Liver (tissue), 9 donors: Measurements from ENCODE around the gene ATP5PD. TPM values are rescaled to one million over a fixed set of nuclear protein-coding genes. Genes with fewer than 3 reads are reported as not detected.

Experiments
- DNase-seq: peaks from one replicate; pipeline ENCODE4 v3.0.0-alpha.2; 2017; ENCODE audit warnings: low spot score
- H3K27ac ChIP-seq, 2 donors: one replicate each; pipeline ENCODE4 v1.7.0; 2013; ENCODE audit warnings: inconsistent platforms in 2 of 2, low read length in 2 of 2, control low read depth in 1 of 2, low read depth in 1 of 2, mild to moderate bottlenecking in 1 of 2
- H3K27me3 ChIP-seq, 4 donors: one replicate each; pipeline versions ENCODE4 v1.6.1 to v1.7.0; 2013; ENCODE audit warnings: low read length in 3 of 4, inconsistent platforms in 1 of 4, mild to moderate bottlenecking in 1 of 4, moderate library complexity in 1 of 4; ENCODE audit not compliant: control insufficient read depth in 4 of 4, insufficient read depth in 4 of 4
- H3K36me3 ChIP-seq, 4 donors: one replicate each; pipeline versions ENCODE4 v1.6.1 to v1.7.0; 2013; ENCODE audit warnings: low read length in 3 of 4, mild to moderate bottlenecking in 3 of 4, low read depth in 1 of 4, moderate library complexity in 1 of 4; ENCODE audit not compliant: control insufficient read depth in 4 of 4, insufficient read depth in 3 of 4
- H3K4me1 ChIP-seq, 4 donors: one replicate each; pipeline versions ENCODE4 v1.6.1 to v1.7.0; 2013; ENCODE audit warnings: low read length in 3 of 4, mild to moderate bottlenecking in 3 of 4, moderate library complexity in 1 of 4; ENCODE audit not compliant: control insufficient read depth in 4 of 4, insufficient read depth in 4 of 4
- H3K4me3 ChIP-seq, 3 donors: one replicate each; pipeline versions ENCODE4 v1.6.1 to v1.7.0; 2013; ENCODE audit warnings: low read length in 3 of 3, control low read depth in 1 of 3, low read depth in 1 of 3, mild to moderate bottlenecking in 1 of 3
- H3K9ac ChIP-seq, 2 donors: one replicate each; pipeline ENCODE4 v1.7.0; 2013; ENCODE audit warnings: low read length in 2 of 2, mild to moderate bottlenecking in 2 of 2, moderate library complexity in 2 of 2, control low read depth in 1 of 2, low read depth in 1 of 2
- H3K9me3 ChIP-seq, 4 donors: one replicate each; pipeline versions ENCODE4 v1.6.1 to v1.7.0; 2013; ENCODE audit warnings: low read length in 3 of 4; ENCODE audit not compliant: control insufficient read depth in 4 of 4
- EGR1 ChIP-seq, 2 donors: IDR thresholded peaks; 2 replicates each; pipeline ENCODE4 v1.6.1; 2016 to 2018; ENCODE audit warnings: antibody characterized with exemption in 2 of 2, low read depth in 2 of 2
- FOXA1 ChIP-seq: IDR thresholded peaks from 2 replicates; pipeline ENCODE4 v1.6.1; 2016; ENCODE audit warnings: antibody characterized with exemption
- FOXA2 ChIP-seq: IDR thresholded peaks from 2 replicates; pipeline ENCODE4 v1.6.1; 2016; ENCODE audit warnings: antibody characterized with exemption
- GABPA ChIP-seq, 2 donors: IDR thresholded peaks in 1 of 2; conservative IDR thresholded peaks in 1 of 2; 2 replicates each; pipeline ENCODE4 v1.6.1; 2016; ENCODE audit warnings: antibody characterized with exemption in 2 of 2, mild to moderate bottlenecking in 1 of 2, moderate library complexity in 1 of 2
- HNF4A ChIP-seq, 2 donors: conservative IDR thresholded peaks; 2 replicates each; pipeline ENCODE4 v1.6.1; 2016; ENCODE audit warnings: antibody characterized with exemption in 2 of 2, mild to moderate bottlenecking in 2 of 2
- HNF4G ChIP-seq: IDR thresholded peaks from 2 replicates; pipeline ENCODE4 v1.6.1; 2016; ENCODE audit warnings: antibody characterized with exemption
- JUND ChIP-seq, 2 donors: IDR thresholded peaks; 2 replicates each; pipeline ENCODE4 v1.6.1; 2016; ENCODE audit warnings: antibody characterized with exemption in 2 of 2
- NR2F2 ChIP-seq: IDR thresholded peaks from 2 replicates; pipeline ENCODE4 v1.6.1; 2016; ENCODE audit warnings: antibody characterized with exemption
- RAD21 ChIP-seq, 2 donors: IDR thresholded peaks; 2 replicates each; pipeline ENCODE4 v1.6.1; 2016; ENCODE audit warnings: antibody characterized with exemption in 2 of 2, mild to moderate bottlenecking in 2 of 2
- RXRA ChIP-seq, 2 donors: IDR thresholded peaks; 2 replicates each; pipeline ENCODE4 v1.6.1; 2017 to 2018; ENCODE audit warnings: antibody characterized with exemption in 2 of 2, mild to moderate bottlenecking in 1 of 2
- SP1 ChIP-seq: IDR thresholded peaks from 2 replicates; pipeline ENCODE4 v1.6.1; 2018; ENCODE audit warnings: antibody characterized with exemption, mild to moderate bottlenecking
- TAF1 ChIP-seq: conservative IDR thresholded peaks from 2 replicates; pipeline ENCODE4 v1.6.1; 2016; ENCODE audit warnings: antibody characterized with exemption, mild to moderate bottlenecking
- YY1 ChIP-seq: IDR thresholded peaks from 2 replicates; pipeline ENCODE4 v1.6.1; 2016; ENCODE audit warnings: antibody characterized with exemption, mild to moderate bottlenecking
- whole genome bisulfite sequencing: extraction: QIAGEN DNeasy Blood & Tissue Kit; methylation state at CpG from one replicate; pipeline ENCODE4 v1.1.7; 2013; 5-methylcytosine and 5-hydroxymethylcytosine counted together
- polyA plus RNA-seq, 2 donors: library from polyadenylated mRNA; stranded (reverse) in 1 of 2; unstranded in 1 of 2; fragments of 200-250 nt in 1 of 2; fragments of >200 nt in 1 of 2; fragmentation: Nextera tagmentation in 1 of 2; extraction: Ambion mirVana in 1 of 2; gene quantifications; one replicate each; pipeline versions ENCODE4 v1.2.1 to v1.2.3, GENCODE V29; 2013 to 2015
- total RNA-seq, 2 donors: library from RNA; depleted of rRNA; stranded (reverse); fragments of >200 nt; gene quantifications; one replicate each; pipeline ENCODE4 v1.2.3, GENCODE V29; 2014
- TF ChIP-seq, protein P1 (sequence below): IDR thresholded peaks from 2 replicates; pipeline ENCODE4 v1.6.1; 2016; ENCODE audit warnings: antibody characterized with exemption, mild to moderate bottlenecking
- TF ChIP-seq, protein P2 (sequence below): fragments of 150-350 bp; IDR thresholded peaks from 2 replicates; pipeline ENCODE4 v1.5.1; 2017; ENCODE audit warnings: improper control_type of control experiment, low read depth, low read length; ENCODE audit not compliant: missing input control
- TF ChIP-seq, protein P3 (sequence below): IDR thresholded peaks from 2 replicates; pipeline ENCODE4 v1.6.1; 2016; ENCODE audit warnings: antibody characterized with exemption
- TF ChIP-seq, protein P4 (sequence below): IDR thresholded peaks from 2 replicates; pipeline ENCODE4 v1.6.1; 2016; ENCODE audit warnings: antibody characterized with exemption
- TF ChIP-seq, protein P5 (sequence below): IDR thresholded peaks from 2 replicates; pipeline ENCODE4 v1.6.1; 2016; ENCODE audit warnings: antibody characterized with exemption
- donor health status: healthy.
- donor health status: healthy.
- donor health status: healthy.
- donor health status: healthy.
- donor health status: healthy.

The ATP5PD gene
- total and polyA plus RNA-seq, 4 donors, result 102 to 378 (median 184) TPM

DNA sequence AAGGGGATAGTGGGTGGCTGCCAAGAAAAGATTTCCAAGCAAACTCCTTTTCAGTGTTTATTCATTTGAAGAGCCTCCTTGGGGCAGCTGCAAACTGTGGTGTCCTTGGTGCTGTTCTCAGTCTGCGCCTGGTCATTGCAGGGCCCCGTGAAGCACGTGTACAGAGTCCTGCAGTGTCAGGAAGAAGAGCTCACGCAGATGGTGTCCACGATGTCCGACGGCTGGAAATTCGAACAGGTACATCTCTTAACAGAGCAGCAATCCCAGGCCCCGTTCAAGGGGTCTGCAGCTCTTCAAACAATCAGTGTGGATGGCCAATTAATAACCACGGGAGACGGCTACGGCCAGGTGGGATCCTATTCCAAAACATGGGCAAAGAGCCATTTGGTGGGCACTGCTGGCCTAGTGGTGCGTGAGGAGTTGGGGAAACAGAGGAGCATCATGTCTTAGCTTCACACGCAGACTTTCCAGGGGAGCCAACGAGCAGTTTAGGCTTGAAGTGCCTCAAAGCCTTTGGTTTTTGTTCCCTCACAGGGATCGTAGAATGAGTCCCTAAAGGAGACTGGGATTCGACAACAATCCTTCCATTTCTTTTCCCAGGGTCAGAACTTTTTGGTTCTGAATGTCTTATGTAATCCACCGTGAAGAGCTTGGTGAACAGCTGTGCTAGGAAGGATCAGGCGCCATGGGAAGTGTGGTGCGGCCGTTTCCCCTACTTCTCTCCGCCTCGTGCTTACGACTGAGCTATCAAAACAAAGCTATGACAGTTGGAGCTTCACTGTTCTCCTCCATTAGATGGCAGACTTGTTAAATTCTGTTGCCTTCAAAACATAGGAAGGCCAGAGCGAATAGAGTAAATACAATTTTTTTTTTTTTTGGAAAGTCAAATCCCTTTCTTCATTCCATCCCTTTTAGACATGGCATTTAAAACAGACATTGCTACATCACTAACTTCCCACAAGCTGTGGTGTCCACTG, 12.9 kb upstream of the ATP5PD start:
- no peaks in the 10 kb centered on the region for H3K9me3 ChIP-seq
- no peak overlapping the region for H3K9ac ChIP-seq
- TF ChIP-seq, protein P1, sequence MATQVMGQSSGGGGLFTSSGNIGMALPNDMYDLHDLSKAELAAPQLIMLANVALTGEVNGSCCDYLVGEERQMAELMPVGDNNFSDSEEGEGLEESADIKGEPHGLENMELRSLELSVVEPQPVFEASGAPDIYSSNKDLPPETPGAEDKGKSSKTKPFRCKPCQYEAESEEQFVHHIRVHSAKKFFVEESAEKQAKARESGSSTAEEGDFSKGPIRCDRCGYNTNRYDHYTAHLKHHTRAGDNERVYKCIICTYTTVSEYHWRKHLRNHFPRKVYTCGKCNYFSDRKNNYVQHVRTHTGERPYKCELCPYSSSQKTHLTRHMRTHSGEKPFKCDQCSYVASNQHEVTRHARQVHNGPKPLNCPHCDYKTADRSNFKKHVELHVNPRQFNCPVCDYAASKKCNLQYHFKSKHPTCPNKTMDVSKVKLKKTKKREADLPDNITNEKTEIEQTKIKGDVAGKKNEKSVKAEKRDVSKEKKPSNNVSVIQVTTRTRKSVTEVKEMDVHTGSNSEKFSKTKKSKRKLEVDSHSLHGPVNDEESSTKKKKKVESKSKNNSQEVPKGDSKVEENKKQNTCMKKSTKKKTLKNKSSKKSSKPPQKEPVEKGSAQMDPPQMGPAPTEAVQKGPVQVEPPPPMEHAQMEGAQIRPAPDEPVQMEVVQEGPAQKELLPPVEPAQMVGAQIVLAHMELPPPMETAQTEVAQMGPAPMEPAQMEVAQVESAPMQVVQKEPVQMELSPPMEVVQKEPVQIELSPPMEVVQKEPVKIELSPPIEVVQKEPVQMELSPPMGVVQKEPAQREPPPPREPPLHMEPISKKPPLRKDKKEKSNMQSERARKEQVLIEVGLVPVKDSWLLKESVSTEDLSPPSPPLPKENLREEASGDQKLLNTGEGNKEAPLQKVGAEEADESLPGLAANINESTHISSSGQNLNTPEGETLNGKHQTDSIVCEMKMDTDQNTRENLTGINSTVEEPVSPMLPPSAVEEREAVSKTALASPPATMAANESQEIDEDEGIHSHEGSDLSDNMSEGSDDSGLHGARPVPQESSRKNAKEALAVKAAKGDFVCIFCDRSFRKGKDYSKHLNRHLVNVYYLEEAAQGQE, result no peak
- no peak for TF ChIP-seq EGR1 (IDR thresholded peaks at IDR 0.05; ENCODE audit: low read depth in 2 of 2)
- peak in 1 of 2 donors; percentile 14 for TF ChIP-seq RXRA (IDR thresholded peaks at IDR 0.05)
- TF ChIP-seq JUND (IDR thresholded peaks at IDR 0.05), result no peak
- TF ChIP-seq SP1, result peak; percentile 11
- TF ChIP-seq, protein P2, sequence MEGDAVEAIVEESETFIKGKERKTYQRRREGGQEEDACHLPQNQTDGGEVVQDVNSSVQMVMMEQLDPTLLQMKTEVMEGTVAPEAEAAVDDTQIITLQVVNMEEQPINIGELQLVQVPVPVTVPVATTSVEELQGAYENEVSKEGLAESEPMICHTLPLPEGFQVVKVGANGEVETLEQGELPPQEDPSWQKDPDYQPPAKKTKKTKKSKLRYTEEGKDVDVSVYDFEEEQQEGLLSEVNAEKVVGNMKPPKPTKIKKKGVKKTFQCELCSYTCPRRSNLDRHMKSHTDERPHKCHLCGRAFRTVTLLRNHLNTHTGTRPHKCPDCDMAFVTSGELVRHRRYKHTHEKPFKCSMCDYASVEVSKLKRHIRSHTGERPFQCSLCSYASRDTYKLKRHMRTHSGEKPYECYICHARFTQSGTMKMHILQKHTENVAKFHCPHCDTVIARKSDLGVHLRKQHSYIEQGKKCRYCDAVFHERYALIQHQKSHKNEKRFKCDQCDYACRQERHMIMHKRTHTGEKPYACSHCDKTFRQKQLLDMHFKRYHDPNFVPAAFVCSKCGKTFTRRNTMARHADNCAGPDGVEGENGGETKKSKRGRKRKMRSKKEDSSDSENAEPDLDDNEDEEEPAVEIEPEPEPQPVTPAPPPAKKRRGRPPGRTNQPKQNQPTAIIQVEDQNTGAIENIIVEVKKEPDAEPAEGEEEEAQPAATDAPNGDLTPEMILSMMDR, result peak; percentile 61
- no peak for TF ChIP-seq FOXA2
- TF ChIP-seq FOXA1, result no peak
- TF ChIP-seq, protein P3, sequence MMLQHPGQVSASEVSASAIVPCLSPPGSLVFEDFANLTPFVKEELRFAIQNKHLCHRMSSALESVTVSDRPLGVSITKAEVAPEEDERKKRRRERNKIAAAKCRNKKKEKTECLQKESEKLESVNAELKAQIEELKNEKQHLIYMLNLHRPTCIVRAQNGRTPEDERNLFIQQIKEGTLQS, result no peak
- TF ChIP-seq RAD21 (IDR thresholded peaks at IDR 0.05), result peak; percentile 81 to 84
- TF ChIP-seq YY1, result peak; percentile 41
- TF ChIP-seq, protein P4, sequence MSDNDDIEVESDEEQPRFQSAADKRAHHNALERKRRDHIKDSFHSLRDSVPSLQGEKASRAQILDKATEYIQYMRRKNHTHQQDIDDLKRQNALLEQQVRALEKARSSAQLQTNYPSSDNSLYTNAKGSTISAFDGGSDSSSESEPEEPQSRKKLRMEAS, result peak; percentile 8
- no peak for TF ChIP-seq TAF1
- TF ChIP-seq HNF4A (conservative IDR thresholded peaks at IDR 0.05), result no peak
- TF ChIP-seq GABPA (IDR thresholded peaks at IDR 0.05 in 1 of 2, conservative IDR thresholded peaks at IDR 0.05 in 1 of 2), result no peak
- no peak for TF ChIP-seq HNF4G
- TF ChIP-seq, protein P5, sequence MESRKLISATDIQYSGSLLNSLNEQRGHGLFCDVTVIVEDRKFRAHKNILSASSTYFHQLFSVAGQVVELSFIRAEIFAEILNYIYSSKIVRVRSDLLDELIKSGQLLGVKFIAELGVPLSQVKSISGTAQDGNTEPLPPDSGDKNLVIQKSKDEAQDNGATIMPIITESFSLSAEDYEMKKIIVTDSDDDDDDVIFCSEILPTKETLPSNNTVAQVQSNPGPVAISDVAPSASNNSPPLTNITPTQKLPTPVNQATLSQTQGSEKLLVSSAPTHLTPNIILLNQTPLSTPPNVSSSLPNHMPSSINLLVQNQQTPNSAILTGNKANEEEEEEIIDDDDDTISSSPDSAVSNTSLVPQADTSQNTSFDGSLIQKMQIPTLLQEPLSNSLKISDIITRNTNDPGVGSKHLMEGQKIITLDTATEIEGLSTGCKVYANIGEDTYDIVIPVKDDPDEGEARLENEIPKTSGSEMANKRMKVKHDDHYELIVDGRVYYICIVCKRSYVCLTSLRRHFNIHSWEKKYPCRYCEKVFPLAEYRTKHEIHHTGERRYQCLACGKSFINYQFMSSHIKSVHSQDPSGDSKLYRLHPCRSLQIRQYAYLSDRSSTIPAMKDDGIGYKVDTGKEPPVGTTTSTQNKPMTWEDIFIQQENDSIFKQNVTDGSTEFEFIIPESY, result no peak
- no peak for TF ChIP-seq NR2F2
- peak overlapping the region; percentile 48 to 53 for H3K27ac ChIP-seq
- H3K4me3 ChIP-seq, result no peak overlapping the region
- peaks cover 0 to 11% (median 5%) of the 10 kb centered on the region in 4 donors for H3K4me1 ChIP-seq
- no peaks in the 10 kb centered on the region for H3K27me3 ChIP-seq
- no peak for DNase-seq
- 66% methylated on average over 25 of the region's 25 CpGs for WGBS
- peaks cover 14 to 35% (median 21%) of the 10 kb centered on the region in 4 donors for H3K36me3 ChIP-seq
